ENCODE measurements around the gene MT1B. TPM values are rescaled to one million over a fixed set of nuclear protein-coding genes. Genes with fewer than 3 reads are reported as not detected.
A peak's percentile ranks its signal among the peaks of the same experiment; 100 is the strongest.
"Not testable (repeated sequence)": the region's sequence is repeated elsewhere in the genome, so short reads cannot be mapped to it uniquely, and the experiment has no call there.

Gene MT1B
- polyA plus RNA-seq, 2 donors = 0.68 TPM; not detected in 1

DNA sequence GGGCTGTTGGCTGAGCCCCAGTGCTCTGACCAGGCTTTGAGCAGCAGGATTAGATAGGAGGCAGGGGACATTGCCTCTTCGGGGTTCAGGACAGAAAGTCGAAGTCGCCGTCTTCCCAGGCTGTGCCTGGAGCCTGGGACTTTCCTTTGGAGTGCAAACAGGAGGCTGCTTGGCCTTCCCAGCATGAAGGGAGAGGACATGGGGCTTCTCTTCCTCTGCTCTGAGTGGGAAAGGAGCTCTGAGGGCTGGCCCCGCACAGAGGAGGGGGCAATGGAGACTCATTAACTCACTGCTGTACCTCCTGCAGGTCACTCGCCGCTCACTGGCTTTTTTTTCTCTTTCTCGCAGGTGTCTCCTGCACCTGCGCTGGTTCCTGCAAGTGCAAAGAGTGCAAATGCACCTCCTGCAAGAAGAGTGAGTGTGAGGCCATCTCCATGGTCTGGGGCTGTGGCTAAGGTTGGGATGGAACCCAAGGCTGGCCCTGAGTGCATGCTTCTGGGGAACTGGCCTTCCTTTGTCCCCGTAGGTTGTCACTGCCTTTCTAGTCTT is 6.7 kb downstream of the MT1B start:
- peaks cover 0 to 2% of the 10 kb centered on the region in 2 donors for H3K9me3 ChIP-seq (ENCODE audit: control insufficient read depth in 2 of 2, insufficient read depth in 1 of 2, low read depth in 1 of 2, low read length in 1 of 2)
- peak overlapping the region in 1 of 2 donors; percentile 44 for H3K4me3 ChIP-seq (ENCODE audit: low read depth in 1 of 2, low read length in 2 of 2)
- peaks cover 0 to 5% of the 10 kb centered on the region in 2 donors for H3K4me1 ChIP-seq (ENCODE audit: control insufficient read depth in 2 of 2, insufficient read depth in 2 of 2, low read length in 1 of 2)
- H3K27me3 ChIP-seq (ENCODE audit: control insufficient read depth in 1 of 2, insufficient read depth in 2 of 2, low read length in 2 of 2) = no peaks in the 10 kb centered on the region
- H3K36me3 ChIP-seq (ENCODE audit: control insufficient read depth in 2 of 2, insufficient read depth in 2 of 2, low read length in 1 of 2) = no peaks in the 10 kb centered on the region
- H3K27ac ChIP-seq (ENCODE audit: low read depth in 2 of 2, low read length in 1 of 2) = no peak overlapping the region
- 34 to 48% methylated on average over 10 of the region's 10 CpGs for WGBS, 2 donors

DNA sequence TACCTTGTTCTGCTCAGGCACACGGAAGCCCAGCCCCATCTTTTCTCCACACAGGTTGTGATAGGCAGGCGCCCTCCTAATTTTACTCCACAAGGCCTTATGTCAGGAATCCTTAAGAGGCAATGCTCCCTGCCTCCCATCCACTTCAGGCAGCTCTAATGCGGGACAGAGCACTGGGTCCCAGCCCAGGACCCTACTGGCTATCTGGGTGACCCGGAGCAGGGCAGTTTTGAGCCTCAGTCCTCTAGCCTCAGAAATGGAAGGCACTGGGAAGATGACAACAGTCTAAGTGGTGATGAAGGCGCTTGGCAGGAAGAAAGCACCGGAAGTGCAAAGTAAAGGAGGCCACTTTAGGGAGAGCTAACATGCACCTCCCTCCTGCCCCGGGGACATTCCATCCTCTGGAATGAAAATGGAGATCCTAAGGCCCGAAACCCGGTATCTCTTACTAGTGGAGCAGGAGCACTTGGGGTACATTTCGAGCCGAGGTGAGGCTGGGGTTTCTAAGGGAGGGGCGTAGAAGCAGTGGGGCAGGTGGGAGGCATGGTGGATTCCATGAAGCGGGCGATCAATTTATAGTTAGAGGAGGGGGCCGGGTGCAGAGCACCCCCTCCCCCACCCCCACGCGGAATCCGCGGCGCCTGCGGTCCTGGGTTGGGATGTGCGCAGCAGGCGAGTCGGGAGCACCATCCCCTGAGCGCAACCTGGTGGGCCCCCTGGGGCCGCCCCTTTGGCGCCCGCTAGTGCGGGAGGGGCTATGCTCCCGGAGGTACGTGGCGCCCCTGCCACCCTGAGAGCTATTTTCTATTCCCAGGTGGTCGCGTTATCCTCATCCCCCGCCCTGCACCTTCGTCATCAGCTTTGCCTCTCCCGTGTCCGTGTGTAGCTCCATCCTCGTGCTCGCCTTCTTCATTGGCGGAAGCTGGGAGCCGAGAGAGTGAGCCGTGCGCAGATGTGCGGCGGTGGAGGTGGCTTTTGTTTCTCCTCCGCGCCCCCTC is 11.0 kb downstream of the MT1B start:
- Histone ChIP-seq H3K36me3 (ENCODE audit: control insufficient read depth in 2 of 2, insufficient read depth in 2 of 2, low read length in 1 of 2) (no peaks in the 10 kb centered on the region), H3K27me3 (ENCODE audit: control insufficient read depth in 1 of 2, insufficient read depth in 2 of 2, low read length in 2 of 2) (no peaks in the 10 kb centered on the region), H3K9me3 (ENCODE audit: control insufficient read depth in 2 of 2, insufficient read depth in 1 of 2, low read depth in 1 of 2, low read length in 1 of 2) (peaks cover 0 to 2% of the 10 kb centered on the region in 2 donors), H3K4me3 (ENCODE audit: low read depth in 1 of 2, low read length in 2 of 2) (no peak overlapping the region), H3K27ac (ENCODE audit: low read depth in 2 of 2, low read length in 1 of 2) (no peak overlapping the region), H3K4me1 (ENCODE audit: control insufficient read depth in 2 of 2, insufficient read depth in 2 of 2, low read length in 1 of 2) (peaks cover 0 to 5% of the 10 kb centered on the region in 2 donors)
- WGBS, 2 donors = 25 to 33% methylated on average over 44 to 48 of the region's 48 CpGs

DNA sequence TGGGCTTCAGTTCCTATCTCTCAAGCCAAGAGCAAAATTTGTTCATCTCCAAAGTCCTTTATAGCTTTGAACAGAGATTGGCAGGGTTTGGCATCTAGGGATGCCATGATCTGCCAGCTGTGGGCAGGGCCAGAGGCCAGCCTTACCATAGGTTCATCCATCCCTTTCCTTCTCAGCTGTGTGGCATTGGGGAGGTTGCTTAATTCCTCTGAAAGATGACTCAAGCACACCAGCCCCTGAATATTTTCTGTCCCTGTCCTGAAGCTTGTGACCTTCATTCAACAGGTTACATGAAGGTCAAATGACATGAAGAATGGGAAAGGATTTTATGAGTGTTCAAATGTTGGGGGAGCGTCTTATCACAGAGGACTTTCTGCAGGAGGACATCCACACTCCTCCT is 12.8 kb downstream of the MT1B start:
- WGBS, 2 donors = 96 to 98% methylated on average over 1 of the region's 1 CpG
- Histone ChIP-seq H3K4me1 (ENCODE audit: control insufficient read depth in 2 of 2, insufficient read depth in 2 of 2, low read length in 1 of 2) (peaks cover 7 to 15% of the 10 kb centered on the region in 2 donors), H3K9me3 (ENCODE audit: control insufficient read depth in 2 of 2, insufficient read depth in 1 of 2, low read depth in 1 of 2, low read length in 1 of 2) (peaks cover 0 to 2% of the 10 kb centered on the region in 2 donors), H3K27me3 (ENCODE audit: control insufficient read depth in 1 of 2, insufficient read depth in 2 of 2, low read length in 2 of 2) (peaks cover 0 to 3% of the 10 kb centered on the region in 2 donors), H3K27ac (ENCODE audit: low read depth in 2 of 2, low read length in 1 of 2) (no peak overlapping the region), H3K4me3 (ENCODE audit: low read depth in 1 of 2, low read length in 2 of 2) (no peak overlapping the region), H3K36me3 (ENCODE audit: control insufficient read depth in 2 of 2, insufficient read depth in 2 of 2, low read length in 1 of 2) (no peaks in the 10 kb centered on the region)

DNA sequence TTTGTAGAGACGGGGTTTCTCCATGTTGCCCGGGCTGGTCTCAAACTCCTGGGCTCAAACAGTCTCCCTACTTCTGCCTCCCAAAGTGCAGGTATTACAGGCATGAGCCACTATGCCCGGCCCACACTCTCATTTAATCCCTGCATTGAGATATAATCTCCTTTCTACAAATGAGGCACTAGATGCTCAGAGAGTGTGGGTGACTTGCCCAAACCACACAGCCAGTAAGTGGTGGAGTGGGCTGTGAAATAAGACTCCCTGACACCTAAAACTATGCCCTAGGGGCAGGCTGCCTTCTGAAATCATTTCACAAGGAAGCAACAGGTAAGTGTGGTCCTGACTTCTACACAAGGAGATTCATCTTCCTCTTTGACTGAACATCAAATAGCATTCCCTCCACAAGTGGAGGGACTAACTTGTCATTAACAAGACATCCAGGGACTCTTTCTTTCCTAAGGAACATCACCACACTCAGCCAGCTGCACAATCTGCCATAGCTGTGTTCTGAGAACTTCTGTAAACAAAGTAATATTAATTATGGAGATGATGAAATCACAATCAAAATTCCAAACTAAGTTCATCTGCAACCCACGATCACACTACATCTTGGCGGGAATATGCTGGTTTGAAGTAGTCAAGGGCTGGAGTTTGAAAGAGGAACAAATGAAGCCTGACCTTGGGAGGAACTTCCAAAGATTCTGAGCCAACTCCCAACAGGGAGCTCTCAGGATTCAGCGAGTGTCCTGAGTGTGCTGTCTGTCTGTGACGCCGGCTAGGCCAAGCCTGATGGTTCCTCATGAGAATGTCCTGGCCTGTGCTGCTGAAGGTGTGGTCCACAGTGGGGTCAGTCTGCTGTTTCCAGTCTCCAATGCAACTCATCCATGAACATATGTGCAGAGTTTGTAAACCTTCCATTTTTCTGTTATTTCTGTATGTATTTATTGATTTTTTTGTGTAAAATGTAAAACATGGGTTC is 13.9 kb downstream of the MT1B start:
- peak overlapping the region in 1 of 2 donors; percentile 22 for H3K27ac ChIP-seq (ENCODE audit: low read depth in 2 of 2, low read length in 1 of 2)
- not testable (repeated sequence) for H3K27me3 ChIP-seq (ENCODE audit: control insufficient read depth in 1 of 2, insufficient read depth in 2 of 2, low read length in 2 of 2); H3K9me3 ChIP-seq (ENCODE audit: control insufficient read depth in 2 of 2, insufficient read depth in 1 of 2, low read depth in 1 of 2, low read length in 1 of 2); H3K4me3 ChIP-seq (ENCODE audit: low read depth in 1 of 2, low read length in 2 of 2); H3K36me3 ChIP-seq (ENCODE audit: control insufficient read depth in 2 of 2, insufficient read depth in 2 of 2, low read length in 1 of 2)
- peaks cover 9 to 17% of the 10 kb centered on the region in 2 donors for H3K4me1 ChIP-seq (ENCODE audit: control insufficient read depth in 2 of 2, insufficient read depth in 2 of 2, low read length in 1 of 2)
- WGBS, 2 donors = 71 to 74% methylated on average over 8 of the region's 8 CpGs

GRCh38 chr16:56667581-56668571 is 16.2 kb downstream of the MT1B start, which contains the start of gene MT1G:
TSS of gene MT1G (minus strand) at chr16:56668065. CDS start at chr16:56667993, 72 bp downstream.
- Histone ChIP-seq H3K27me3 (ENCODE audit: control insufficient read depth in 1 of 2, insufficient read depth in 2 of 2, low read length in 2 of 2) (peaks cover 0 to 4% of the 10 kb centered on the region in 2 donors), H3K4me1 (ENCODE audit: control insufficient read depth in 2 of 2, insufficient read depth in 2 of 2, low read length in 1 of 2) (peaks cover 9 to 17% of the 10 kb centered on the region in 2 donors), H3K4me3 (ENCODE audit: low read depth in 1 of 2, low read length in 2 of 2) (peak within 1 kb of the TSS; percentile 3 to 12), H3K9me3 (ENCODE audit: control insufficient read depth in 2 of 2, insufficient read depth in 1 of 2, low read depth in 1 of 2, low read length in 1 of 2) (no peaks in the 10 kb centered on the region), H3K36me3 (ENCODE audit: control insufficient read depth in 2 of 2, insufficient read depth in 2 of 2, low read length in 1 of 2) (no peaks in the 10 kb centered on the region), H3K27ac (ENCODE audit: low read depth in 2 of 2, low read length in 1 of 2) (no peak within 1 kb of the TSS)
- 13 to 14% methylated on average over 38 to 46 of the region's 46 CpGs for WGBS, 2 donors

GRCh38 chr16:56669005-56669839 is 17.5 kb downstream of the MT1B start, which contains the start of gene MT1H:
TSS of gene MT1H (plus strand) at chr16:56669814. CDS start at chr16:56669885, 71 bp downstream.
- Histone ChIP-seq H3K36me3 (ENCODE audit: control insufficient read depth in 2 of 2, insufficient read depth in 2 of 2, low read length in 1 of 2) (no peaks in the 10 kb centered on the region), H3K9me3 (ENCODE audit: control insufficient read depth in 2 of 2, insufficient read depth in 1 of 2, low read depth in 1 of 2, low read length in 1 of 2) (no peaks in the 10 kb centered on the region), H3K27ac (ENCODE audit: low read depth in 2 of 2, low read length in 1 of 2) (no peak within 1 kb of the TSS), H3K4me3 (ENCODE audit: low read depth in 1 of 2, low read length in 2 of 2) (peak within 1 kb of the TSS; percentile 7 to 22), H3K27me3 (ENCODE audit: control insufficient read depth in 1 of 2, insufficient read depth in 2 of 2, low read length in 2 of 2) (peaks cover 0 to 4% of the 10 kb centered on the region in 2 donors), H3K4me1 (ENCODE audit: control insufficient read depth in 2 of 2, insufficient read depth in 2 of 2, low read length in 1 of 2) (peaks cover 9 to 17% of the 10 kb centered on the region in 2 donors)
- 19% methylated on average over 38 of the region's 38 CpGs for WGBS, 2 donors

DNA sequence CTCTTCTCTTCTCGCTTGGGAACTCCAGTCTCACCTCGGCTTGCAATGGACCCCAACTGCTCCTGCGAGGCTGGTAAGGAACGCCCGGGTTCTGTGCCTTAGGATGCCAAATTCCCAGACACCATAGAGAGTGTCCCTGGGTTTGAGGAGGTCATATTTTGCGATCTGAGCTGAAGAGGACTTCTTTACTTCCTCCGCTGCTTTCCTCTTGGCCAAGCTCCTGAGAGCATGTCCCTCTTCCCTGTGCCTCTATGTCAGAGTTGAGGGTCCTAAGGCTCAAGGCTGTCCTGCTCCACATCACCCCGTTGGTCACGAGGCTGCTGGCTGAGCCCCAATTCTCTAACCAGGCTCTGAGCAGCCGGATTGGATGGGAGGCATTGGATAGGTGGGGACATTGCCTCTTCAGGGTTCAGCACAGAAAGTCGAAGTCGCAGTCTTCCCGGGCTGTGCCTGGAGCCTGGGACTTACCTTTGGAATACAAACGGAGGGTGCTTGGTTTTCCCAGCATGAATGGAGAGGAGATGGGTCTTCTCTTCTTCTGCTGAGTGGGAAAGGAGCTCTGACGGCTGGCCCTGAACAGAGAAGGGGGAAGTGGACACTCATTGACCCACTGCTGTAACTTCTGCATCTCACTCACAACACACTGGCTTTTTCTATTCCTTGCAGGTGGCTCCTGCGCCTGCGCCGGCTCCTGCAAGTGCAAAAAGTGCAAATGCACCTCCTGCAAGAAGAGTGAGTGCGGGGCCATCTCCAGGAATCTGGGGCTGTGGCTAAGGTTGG is 18.3 kb downstream of the MT1B start:
- H3K27ac ChIP-seq (ENCODE audit: low read depth in 2 of 2, low read length in 1 of 2) = no peak overlapping the region
- H3K4me1 ChIP-seq (ENCODE audit: control insufficient read depth in 2 of 2, insufficient read depth in 2 of 2, low read length in 1 of 2) = peaks cover 9 to 17% of the 10 kb centered on the region in 2 donors
- H3K27me3 ChIP-seq (ENCODE audit: control insufficient read depth in 1 of 2, insufficient read depth in 2 of 2, low read length in 2 of 2) = peaks cover 0 to 4% of the 10 kb centered on the region in 2 donors
- H3K9me3 ChIP-seq (ENCODE audit: control insufficient read depth in 2 of 2, insufficient read depth in 1 of 2, low read depth in 1 of 2, low read length in 1 of 2) = no peaks in the 10 kb centered on the region
- H3K36me3 ChIP-seq (ENCODE audit: control insufficient read depth in 2 of 2, insufficient read depth in 2 of 2, low read length in 1 of 2) = no peaks in the 10 kb centered on the region
- peak overlapping the region; percentile 7 to 22 for H3K4me3 ChIP-seq (ENCODE audit: low read depth in 1 of 2, low read length in 2 of 2)
- 29 to 38% methylated on average over 18 to 19 of the region's 19 CpGs for WGBS, 2 donors

Measured in esophagus (tissue), 2 donors.